NCI-H1092 (cell line): ENCODE measurements around the gene RPS16.

Experiments
- DNase-seq: peaks from one replicate; lab custom pipeline; 2025; lab: John Stamatoyannopoulos, UW

RPS16 gene

GRCh38 chr19:39385629-39386411 lies 49.9 kb downstream of the RPS16 start:
- DNase-seq: no peak

DNA sequence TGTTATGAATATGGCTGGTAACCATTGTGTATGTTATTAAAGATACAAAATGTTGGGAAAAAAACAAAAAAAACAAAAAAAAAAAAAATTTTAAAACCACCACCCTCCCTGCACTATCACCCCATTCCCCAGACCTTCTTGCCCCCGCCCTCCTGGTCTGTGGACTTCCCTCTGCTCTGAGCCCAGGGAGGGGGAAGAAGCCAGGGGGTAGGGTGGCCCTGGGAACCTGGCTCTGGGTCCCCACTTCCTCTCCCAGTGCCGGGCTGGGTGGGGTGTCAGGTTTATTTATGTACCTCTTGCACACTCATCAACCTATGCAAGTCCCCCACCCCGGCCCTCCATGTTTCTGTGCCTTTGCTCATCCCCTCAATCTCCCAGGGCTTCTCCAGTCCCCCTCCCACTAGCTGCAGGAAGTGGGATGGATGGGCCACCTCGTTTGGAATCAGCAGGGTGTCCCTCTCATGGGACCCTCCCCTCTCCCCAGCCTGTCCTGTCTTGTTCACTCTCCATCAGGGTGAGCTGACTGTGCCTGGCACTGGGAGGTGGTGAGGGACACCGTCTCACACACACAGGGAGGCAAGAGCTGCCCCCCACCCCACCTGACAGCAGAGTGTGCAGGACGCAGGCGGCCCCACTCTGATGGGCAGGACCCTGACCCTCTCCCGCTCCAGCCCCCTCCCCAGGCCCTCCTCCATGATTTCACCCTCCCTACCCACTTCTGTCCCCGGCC lies 50.7 kb downstream of the RPS16 start:
- no peak for DNase-seq
